ENCODE results near the gene UVRAG.
A peak's percentile ranks its signal among the peaks of the same experiment; 100 is the strongest.

Gene UVRAG

DNA sequence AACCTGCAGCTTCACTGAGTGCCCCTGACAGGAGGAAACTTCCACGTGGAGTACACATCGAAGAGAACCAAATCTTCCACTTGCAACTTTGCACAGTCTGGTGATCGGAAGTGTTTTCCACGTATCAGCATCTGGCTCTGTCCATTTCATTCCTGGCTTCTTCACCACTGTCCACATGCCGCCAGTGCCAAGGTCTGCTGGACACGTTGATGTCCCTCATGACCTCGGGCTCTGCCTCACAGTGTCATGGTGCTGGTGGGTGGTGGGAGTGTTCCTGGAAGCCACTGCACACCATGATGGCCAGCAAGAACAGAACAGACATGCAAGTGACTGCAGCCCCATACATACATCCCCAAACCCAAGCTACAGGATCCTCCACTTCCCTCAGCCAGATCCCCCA, 342.9 kb downstream of the UVRAG start:
- no peak for DNase-seq

DNA sequence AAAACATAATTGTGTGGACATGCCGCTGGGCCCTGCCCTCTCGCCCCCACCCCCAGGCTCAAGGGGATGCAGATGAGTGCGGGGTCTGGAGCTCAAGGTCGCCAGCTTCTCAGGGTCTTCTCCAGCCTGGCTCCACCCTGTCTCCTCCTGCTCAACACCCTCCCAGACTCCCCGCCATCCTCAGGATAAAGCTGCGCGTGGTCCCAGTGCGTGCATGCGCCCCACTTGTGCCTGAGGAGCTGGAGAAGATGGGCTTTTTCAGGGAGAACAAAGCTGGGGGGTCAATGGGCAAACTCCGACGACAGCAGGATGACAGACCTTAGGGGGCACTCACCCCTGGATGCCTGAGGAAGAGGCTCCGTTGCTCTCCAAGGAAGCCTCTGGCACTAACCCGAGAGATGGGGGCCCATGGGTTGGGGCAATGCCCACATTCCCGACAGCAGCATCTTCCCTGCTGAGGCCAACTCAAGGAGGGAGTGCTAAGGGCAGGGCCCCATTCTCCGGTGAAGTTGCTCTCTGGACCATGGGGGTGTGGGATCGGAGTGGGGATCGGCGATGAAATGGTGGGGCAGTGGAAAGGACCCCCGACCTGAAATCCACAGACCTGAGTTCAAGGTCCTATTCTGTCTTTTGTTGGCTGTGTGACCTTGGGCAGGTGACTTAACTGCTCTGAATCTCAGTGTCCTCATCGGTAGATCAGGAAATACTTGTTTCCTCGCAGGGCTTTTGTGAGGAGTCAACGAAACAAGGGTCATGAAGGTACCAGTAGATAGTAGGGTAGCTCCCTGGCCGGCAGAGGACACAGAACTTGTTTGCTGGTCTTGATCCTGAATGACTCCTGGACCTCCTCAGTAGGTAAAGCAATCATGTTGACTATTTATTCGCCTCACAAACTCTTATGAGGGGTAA, 343.6 kb downstream of the UVRAG start:
- no peak for DNase-seq

DNA sequence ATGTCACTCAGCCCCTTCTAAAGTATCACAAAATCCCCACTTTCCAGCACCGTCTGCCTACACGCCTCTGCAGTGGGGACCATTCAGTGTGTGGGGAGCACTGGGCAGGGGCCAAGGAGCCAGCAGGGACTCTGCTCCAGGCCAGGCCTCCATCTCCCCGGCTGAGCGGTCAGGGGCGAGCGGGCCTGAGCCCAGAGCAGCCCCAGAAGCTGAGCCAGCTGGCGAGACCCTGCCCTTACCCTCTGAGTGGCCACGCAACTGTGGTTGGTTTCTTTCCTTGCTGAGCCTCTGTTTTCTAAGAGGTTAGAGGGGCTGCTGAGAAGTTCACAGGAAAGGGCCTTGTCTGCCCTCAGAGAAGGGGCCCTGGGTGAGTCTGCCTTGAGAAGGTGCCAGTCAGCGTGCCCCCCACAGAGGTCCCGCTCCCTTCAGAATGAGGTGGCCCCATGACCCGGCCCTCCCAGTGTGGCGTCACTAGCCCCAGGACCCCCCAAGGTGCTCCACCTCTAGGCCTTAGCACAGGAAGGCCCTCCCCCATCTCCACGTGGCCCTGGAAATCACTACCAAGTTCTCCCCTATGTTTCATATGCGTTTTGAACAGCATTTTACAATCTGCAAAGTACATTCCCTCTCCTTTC, 344.4 kb downstream of the UVRAG start:
- DNase-seq, result no peak

DNA sequence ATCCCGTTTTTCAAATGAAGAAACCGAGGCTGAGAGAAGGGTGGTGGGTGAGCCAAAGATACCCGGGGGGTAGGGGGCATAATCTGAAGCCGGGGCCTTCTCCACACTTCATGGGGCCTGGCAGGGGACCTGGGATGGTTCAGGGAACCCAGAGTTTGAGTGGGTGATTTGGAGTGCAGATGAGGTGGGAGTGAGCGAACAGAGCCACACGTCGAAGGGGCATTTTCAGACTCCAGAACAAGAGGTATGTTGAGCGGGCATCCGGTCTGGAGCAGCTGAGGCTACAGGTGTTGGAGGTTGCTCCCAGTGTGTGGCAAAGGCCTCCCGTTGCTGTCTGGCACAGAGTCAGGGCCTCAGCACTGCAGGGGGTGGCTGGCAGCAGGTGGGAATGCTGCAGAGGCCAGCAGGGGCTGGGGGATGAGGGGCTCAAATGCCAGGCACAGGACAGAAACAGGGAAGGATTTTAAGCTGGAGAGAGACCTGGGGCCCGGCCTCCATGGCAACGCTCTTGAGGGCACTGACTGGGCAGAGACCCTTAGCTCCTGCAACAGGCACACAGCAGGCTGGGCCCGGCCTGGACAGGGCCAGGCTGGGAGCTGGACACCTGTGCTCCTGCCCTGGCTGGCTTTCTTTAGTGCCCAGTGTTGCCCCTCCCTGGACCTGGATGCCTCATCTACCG, 345.1 kb downstream of the UVRAG start:
- no peak for DNase-seq

DNA sequence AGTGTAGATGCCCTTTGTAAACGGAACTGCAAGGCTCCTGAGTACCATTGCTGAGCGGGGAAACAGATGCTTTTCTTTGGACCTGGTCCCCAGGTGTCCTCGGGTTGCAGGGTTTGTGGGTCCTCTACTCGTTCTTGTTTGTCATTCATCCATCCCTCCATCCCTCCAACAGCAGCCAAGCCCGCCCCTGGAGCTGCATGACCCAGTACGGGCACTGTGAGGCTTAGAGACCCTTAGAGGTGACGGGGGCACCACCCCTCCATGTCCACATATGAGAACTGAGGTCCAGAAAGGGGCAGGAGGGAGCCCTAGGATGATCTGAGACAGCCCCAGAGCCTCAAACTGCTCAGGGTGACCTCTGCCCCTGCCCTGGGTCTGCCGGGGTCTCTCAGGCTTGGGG, 345.8 kb downstream of the UVRAG start:
- DNase-seq, result no peak

DNA sequence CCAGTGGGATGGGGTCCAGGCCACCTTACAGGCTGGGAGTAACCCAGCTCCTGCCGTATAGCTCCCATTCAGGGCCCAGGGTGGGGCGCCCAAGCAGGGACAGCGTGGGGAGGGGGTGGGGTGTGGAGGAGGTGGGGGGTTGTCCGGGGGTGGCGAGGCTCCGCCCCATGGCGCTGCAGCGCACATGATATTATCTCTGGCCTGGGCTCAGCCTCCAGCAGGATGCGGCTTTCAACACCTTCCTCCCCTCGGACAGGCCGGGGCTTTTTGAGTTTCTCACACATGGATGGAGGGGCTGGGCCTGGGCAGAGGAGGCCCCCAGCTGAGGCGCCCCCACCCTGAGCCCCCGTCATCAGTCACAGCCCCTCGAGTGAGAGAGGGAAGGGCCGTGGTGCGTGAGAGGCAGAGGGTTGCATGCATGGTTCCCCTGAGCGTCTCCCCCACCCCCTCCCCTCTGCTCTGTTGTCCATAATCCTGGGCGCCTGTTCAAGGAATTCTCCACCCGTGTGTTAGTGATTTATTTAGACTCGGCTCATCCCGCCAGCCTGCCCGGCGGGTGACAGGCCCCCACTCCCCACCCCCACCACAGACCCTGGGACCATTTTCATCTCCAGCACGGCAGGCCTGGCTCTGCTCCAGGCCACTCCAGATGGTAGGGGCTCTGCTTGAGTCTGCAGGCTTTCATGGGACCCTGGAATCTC, 346.4 kb downstream of the UVRAG start:
- no peak for DNase-seq

DNA sequence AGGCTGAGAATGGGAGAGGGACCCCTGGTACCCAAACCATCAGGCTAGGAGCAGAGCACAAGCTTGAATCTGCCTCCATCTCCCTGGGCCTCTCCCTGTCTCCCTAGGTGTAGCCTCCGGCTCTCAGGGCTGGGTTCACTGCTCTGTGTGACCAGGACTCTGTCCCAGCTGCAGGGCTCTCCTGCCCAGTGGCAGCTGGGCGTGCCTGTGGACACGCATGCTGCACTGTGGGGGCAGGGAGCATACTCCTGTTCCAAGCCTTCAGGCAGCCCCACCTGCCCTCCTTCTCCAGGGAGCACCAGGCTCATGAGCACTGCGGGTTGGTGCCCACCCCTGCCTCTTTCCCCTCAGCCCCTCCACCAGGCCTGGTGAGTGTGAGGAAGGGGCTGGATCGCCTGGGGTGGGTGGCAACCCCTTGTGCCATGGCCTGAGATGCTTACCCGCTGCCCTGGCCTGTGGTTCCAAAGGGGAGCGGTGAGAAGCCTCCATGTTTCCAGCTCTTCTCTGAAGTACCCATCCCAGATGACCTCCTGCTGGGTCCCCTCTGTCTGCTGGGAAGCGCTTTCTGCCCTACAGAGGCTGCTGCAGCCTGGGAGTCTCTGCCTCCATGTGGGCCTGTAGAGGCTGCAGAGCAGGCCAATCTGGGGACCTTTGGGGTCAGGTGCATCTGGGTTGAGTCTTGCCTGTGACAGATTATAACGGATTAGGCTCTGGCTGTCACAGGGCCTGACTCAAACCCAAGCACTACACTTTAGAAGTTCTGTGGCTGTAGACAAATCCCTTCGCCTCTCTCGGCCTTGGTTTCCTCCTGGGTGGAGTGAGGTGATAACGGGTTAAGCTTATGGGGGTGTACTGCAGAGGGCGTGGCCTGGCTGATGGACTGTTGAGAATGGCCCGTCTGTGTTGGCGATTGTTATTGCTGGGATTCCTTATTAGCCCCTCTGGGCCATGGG, 347.6 kb downstream of the UVRAG start:
- DNase-seq, result no peak

DNA sequence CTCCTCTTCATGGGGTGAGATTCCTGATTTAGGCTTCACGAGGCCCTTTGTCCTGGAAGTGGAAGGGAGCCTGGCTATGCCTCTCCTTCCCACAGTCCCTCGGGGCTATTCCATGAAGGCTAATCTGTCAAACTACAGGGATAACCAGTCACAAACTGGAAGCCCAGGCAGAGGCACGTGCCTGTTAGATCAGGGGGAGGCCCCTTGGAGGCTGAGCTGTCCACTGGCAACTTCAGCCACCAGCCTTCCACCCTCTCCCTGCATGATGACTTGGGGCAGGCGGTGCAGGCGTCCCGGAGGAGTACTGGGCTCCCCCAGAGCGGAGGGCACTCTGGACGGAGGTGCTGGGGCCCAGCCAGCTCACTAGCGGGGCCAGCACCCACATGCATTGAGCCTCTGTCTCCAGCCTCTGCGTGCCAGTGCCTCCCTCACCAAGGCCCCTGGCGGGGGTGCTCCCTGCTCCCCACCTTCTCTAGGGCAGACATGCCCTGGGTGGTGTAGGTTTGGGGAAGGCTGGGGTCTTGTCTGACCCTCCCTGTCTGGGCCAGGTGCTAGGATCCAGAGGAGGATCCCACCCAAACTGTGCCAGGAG, 348.4 kb downstream of the UVRAG start:
- DNase-seq, result no peak

DNA sequence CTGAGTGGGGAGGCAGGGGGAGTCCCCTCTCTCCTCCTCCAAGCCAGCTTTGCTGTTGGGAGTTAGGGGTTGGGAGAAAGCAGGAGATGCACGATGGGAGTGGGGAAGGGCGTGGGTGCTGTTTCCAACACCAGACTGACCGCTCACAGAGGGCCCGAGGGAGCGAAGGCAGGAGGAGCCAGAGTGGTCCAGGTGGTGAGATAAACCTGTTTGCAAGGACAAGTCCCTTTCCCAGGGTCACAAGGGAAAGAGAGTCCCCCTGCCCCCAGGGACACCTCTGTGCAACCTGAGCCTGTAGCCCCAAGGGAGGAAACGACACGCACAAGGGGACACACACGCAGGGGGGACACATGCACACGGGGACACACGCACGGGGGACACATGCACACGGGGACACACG, 349.1 kb downstream of the UVRAG start:
- no peak for DNase-seq

DNA sequence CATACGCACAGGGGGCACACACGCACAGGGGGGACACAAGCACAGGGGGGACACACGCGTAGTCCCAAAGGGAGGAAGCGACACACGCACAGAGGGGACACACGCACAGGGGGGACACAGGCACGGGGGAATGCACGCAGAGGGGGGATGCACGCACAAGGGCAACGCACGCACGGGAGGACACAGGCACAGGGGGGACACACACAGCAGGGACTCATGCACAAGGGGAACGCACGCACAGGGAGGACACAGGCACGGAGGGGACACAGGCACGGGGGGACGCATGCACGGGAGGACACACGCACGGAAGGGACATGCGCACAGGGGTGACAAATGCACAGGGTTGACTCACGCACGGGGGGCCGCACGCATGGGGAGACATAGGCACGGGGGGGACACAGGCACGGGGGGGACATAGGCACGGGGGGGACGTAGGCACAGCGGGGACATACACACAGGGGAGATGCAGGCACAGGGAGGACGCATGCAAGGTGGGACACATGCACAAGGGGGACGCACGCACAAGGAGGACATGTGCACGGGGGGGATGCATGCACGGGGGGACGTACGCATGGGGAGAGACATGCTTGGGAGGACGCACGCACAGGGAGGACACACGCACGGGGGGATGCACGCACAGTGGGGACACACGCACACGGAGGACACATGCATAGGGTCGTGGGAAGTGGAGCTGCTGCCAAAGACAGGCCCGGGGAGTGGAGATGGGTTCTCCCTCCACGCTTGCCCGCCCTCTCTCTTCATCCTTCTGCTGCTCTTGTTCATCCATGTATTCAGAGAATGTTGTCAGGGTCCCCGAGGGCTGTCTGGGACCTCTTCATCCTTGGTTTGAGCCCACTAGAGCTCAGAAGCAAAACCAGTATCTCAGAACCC, 350.1 kb downstream of the UVRAG start:
- DNase-seq, result no peak

DNA sequence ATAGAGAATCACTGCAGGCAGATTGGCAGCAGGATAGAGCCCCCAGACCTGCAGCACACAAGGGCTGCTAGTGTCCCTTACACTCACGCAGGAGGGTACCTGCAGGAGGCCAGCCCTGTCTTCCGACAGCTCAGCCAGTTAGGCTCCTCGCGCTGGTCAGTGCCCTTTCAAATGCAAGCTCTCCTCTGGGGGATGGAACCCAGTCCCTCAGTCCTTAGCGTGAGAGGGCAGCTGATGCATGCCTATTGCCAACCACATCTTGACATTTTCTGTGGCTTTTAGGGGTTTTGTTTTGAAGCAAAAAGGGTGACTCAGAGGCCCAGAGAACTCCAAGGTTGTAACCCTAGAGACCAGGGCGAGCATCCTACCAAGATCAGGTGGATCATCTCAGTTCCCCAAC, 351.3 kb downstream of the UVRAG start:
- DNase-seq, result peak; percentile 50

DNA sequence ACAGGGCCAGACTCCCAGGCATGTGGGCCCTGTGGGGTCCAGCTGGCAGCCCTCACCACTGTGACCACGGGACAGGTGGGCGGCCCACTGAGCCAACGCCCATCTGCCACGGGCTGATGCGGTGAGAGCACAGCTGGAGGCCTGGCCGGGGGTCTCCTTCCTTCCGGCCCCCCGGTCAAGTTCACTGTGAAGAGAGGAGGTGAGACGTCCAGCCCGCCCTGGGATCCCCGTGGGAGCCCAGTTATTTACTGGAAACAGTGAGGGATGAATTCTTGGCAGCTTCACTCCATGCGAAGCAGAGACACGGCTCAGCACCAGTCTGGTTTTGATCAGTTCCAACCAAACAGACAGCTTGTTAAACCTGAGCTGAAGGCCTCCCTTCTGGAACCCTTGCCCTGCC, 352.6 kb downstream of the UVRAG start:
- no peak for DNase-seq

DNA sequence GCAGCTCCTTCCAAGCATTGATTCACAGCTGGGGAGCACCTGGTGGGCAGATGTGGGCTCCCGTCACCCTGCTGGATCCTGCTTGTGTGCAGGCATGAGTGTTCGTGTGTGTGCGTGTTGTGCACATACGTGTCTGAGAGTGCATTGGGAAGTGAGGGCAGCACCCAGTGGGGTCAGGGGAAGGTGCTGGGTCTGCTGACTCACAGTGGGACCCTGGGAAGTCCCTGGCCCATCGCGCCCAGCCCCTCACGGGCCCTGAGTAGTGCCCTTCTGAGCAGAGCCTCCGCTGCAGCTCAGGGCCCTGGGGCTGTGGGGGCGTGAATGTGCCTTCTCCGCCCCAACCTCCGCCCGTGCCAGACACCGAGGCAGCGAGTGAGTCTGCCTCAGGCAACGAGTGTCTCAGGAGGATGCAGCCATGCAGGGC, 354.5 kb downstream of the UVRAG start:
- no peak for DNase-seq

DNA sequence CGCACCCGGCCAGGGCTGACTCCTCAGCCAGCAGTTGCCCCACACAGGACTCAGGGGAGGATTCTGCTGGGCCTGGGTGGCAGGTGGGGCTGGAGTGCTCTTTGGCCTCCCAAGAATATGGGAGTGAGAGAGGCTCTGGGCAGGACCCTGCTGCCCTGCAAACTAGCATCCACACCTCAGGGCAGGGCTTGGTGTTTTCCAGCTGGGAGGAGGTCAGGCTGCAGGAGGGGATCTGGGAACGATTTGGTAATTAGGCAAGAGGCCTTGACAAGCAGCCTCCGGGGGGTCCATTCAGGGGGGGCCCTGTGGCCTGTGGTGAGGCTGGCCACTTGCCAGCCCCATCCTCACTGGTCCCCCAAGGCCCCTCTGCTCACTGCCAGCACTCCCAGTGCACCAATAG, 355.5 kb downstream of the UVRAG start:
- no peak for DNase-seq

DNA sequence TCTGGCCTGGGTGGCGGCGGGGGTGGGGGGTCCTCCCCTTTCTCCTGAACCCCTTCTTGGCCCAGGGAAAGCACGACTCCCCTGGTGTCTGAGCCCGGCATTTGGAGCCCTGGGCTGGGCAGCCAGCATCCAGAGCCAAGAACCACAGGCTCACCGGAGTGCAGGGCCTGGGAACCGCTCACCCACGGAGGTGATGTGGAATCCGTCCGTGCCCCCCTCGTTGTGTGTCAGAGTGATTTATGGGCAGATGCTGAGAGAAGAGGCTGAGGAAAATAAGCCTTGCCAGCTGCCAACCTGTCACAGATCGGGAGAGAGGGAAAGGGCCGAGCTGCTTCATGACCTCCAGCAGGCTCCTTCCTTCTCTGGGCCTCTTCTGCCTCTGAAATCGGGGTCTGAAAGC, 357.6 kb downstream of the UVRAG start:
- no peak for DNase-seq

DNA sequence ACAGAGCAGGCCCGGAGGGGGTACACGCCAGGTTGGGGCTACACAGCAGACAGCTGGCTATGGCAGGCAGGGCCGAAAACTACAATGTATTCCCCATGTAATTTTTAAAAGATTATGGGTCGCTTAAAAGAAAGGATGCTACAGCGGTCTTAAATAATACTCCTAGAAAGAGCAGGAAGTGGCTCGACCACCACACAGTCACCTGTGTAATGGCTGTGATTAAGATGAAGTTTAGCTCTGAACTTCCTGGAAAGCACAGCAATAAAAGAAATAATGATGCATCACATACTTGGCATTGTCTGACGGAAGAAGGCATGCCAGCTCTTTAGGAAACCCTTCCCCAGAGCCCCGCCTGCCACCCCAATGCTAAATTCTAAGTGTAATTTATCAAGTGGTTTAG, 358.7 kb downstream of the UVRAG start:
- no peak for DNase-seq

DNA sequence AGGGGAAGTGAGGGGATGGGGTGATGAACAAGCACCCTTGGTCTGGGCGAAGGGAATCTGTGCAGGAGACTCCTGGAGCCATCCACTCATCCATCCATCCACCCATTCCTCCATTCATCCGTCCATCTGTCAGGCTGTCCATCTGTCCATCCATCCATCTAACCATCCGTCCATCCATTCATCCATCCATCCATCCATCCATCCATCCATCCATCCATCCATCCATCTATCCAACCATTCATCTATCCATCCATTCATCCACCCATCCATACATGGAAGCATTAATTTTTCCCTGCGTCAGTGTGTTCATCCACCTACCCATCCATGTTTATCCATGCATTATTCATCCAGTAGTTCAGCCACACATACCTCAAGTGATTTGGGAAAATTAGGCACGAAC, 359.3 kb downstream of the UVRAG start:
- no peak for DNase-seq

DNA sequence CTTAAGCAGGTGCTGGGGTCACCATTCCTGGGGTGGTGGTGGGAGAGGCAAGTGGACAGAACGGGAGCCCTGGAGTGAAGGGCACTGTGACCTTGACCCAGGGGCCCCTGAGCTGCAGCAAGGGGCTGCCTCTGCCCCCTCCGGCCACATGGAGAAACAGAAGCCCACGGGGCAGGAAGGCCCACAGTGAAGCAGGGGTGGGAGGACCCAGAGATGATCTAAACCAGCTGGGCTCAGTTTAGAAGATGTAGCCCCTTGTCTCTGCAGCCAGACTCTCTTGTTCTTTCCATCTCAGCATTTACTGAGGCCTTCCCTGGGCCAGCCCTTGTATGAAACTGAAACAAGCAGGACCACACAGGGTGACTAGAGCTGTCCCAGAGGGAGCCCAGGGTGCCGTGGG, 360.8 kb downstream of the UVRAG start:
- DNase-seq, result no peak

DNA sequence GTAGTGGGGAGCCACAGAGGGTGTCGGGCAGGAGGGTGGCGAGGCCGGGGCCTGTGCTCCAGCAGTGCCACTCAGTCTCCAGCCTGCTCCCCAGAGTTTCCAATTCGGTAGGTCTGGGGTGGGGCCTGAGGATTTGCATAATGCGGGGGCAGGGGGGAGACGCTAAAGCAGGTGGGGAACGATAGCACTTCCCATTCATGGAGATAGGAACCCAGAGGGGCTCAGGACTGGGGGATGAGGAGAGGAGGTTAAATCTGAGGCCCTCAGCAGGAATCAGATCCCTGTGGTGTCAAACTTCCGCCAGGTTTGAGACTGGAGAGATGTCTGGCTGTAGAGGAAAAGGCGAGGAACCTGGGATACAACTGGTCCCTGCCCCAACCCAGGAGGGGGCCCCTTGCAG, 361.5 kb downstream of the UVRAG start:
- no peak for DNase-seq

DNA sequence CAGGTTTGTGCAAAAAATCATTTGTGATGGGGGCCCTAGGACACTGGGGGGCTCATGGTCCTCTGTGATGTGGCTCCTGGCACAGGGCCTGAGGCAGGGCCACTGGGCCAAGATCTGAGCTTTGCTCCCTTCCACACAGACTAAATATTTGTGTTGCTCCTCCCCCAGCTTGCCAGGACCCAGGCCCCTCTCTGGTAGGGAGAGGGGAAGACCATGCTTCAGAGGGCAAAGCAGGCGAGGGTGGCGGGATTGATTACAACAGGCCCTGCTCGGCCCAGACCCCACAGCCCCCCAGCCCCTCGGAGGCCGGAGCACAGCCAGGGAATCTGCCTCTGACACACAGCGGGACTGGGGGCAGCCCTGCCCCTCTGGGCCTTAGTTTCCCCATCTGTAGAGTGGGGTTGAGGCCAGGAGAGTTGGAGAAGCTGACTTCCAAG, 362.3 kb downstream of the UVRAG start:
- DNase-seq, result no peak

DNA sequence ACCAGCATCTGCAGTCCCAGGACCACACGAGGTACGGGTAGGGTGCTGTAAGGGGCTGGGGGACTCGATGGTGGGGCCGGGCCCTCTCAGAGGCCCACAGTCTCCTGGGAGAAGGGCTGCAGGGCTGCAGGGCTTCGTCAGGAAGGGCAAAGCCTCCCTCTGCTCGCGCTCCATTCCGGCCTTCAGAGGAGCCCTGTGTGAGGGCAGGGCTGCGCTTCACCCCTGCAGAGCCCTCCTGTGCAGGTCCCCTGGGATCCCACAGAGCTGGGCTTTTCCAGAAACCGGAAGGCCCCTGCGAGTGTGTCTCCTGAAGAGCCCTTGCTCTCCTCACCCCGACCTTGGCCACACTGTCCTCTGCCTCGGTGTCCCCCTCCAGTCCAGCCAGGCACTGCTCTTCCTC, 364.1 kb downstream of the UVRAG start:
- DNase-seq, result no peak
